GM12892 (cell line): ENCODE data around the gene GOSR1.

Experiments used
- POLR2A ChIP-seq: IDR thresholded peaks from 2 replicates; pipeline ENCODE4 v1.6.1; 2011; ENCODE audit warnings: low read depth, low read length, control low read depth
- POLR2AphosphoS5 ChIP-seq: IDR thresholded peaks from 2 replicates; pipeline ENCODE4 v1.6.1; 2011; ENCODE audit warnings: low read depth, low read length, control low read depth

DNA sequence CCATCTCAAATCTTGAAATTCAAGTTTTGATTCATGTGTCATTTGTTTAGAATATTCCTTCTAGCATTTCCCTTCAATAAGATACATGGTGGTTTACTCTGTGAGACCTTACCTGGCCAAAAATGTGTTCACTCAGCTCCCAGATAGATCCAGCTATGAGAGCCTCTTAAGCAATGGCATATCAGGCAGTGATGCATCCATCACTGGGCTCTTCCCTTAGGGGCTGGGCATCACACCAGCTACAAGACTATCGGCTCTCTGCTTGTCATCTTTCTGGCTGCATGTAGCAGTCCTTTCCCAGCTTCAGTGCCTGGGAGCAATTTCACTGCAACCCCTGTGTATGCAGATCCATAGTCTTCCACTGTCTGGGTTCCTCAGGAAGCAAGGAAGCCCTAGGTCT is 40.6 kb downstream of the GOSR1 start:
- TF ChIP-seq POLR2A: no peak
- no peak for TF ChIP-seq POLR2AphosphoS5
